Calu3 (cell line): ENCODE measurements around the gene VIPR2. TPM values are rescaled to one million over a fixed set of nuclear protein-coding genes. Genes with fewer than 3 reads are reported as not detected.

Experiments
- BruUV-seq: library from RNA; stranded (reverse); fragments of 400-500 nt; replicated peaks from 2 replicates; lab custom pipeline; 2021; lab: Mats Ljungman, UMichigan
- CTCF ChIA-PET: fragments of 300-600 bp; sonication (Branson Sonifier 250); formaldehyde crosslinking; loops from one replicate; lab custom pipeline; 2022; ENCODE audit warnings: antibody characterized with exemption; lab: Charles Lee
- DNase-seq: peaks from one replicate; pipeline ENCODE4 v3.0.0; 2022
- H3K27ac Mint-ChIP-seq: one replicate; pipeline ENCODE4 v1.8.0; 2022; ENCODE audit warnings: mixed read lengths; ENCODE audit not compliant: unreplicated experiment
- H3K27me3 Mint-ChIP-seq: one replicate; pipeline ENCODE4 v1.8.0; 2022; ENCODE audit warnings: mixed read lengths; ENCODE audit not compliant: unreplicated experiment
- H3K36me3 Mint-ChIP-seq: one replicate; pipeline ENCODE4 v1.8.0; 2022; ENCODE audit warnings: mild to moderate bottlenecking, moderate library complexity, mixed read lengths; ENCODE audit not compliant: insufficient read depth, unreplicated experiment
- H3K4me1 Mint-ChIP-seq: one replicate; pipeline ENCODE4 v1.8.0; 2022; ENCODE audit warnings: mild to moderate bottlenecking, low read depth, mixed read lengths; ENCODE audit not compliant: unreplicated experiment
- H3K4me3 Mint-ChIP-seq: one replicate; pipeline ENCODE4 v1.8.0; 2022; ENCODE audit warnings: mild to moderate bottlenecking, low read depth, moderate library complexity, mixed read lengths; ENCODE audit not compliant: unreplicated experiment
- H3K9me3 Mint-ChIP-seq: one replicate; pipeline ENCODE4 v1.8.0; 2022; ENCODE audit warnings: low read depth, mixed read lengths; ENCODE audit not compliant: unreplicated experiment
- CTCF ChIP-seq: fragments of 200-600 bp; IDR thresholded peaks from one replicate; pipeline ENCODE4 v1.8.0; 2022; ENCODE audit warnings: antibody characterized with exemption; ENCODE audit not compliant: unreplicated experiment
- intact Hi-C: fragments of 100-400 bp; cut with micrococcal nuclease; formaldehyde crosslinking; loops from one replicate; pipeline ENCODE4 v1.10.0; 2022; ENCODE audit not compliant: unreplicated experiment
- total RNA-seq: library from RNA; stranded (reverse); gene quantifications from 2 replicates; pipeline ENCODE4 v1.2.3, GENCODE V29; 2022

The VIPR2 gene
- total RNA-seq, 1 experiment from 2014 or later = not detected

GRCh38 chr7:159096736-159097581 is 47.7 kb downstream of the VIPR2 start:
- no peak for DNase-seq
- no peak overlapping the region for H3K27ac Mint-ChIP-seq
- peaks cover 6% of the 10 kb centered on the region for H3K9me3 Mint-ChIP-seq
- CTCF ChIA-PET = no interaction called here
- no peaks in the 10 kb centered on the region for H3K36me3 Mint-ChIP-seq
- no peak overlapping the region for H3K4me3 Mint-ChIP-seq
- intact Hi-C loops = no loop called here
- H3K4me1 Mint-ChIP-seq = no peaks in the 10 kb centered on the region
- H3K27me3 Mint-ChIP-seq = peaks cover 28% of the 10 kb centered on the region
- TF ChIP-seq CTCF = no peak
- BruUV-seq = no TSS peak

GRCh38 chr7:159095979-159096411 is 48.7 kb downstream of the VIPR2 start:
- Mint-ChIP-seq H3K27ac (no peak overlapping the region), H3K4me1 (no peaks in the 10 kb centered on the region), H3K9me3 (peaks cover 2% of the 10 kb centered on the region), H3K27me3 (peaks cover 28% of the 10 kb centered on the region), H3K36me3 (no peaks in the 10 kb centered on the region), H3K4me3 (no peak overlapping the region)
- no peak for DNase-seq
- no TSS peak for BruUV-seq
- intact Hi-C loops = no loop called here
- CTCF ChIA-PET = no interaction called here
- TF ChIP-seq CTCF = no peak

GRCh38 chr7:159094919-159095915 is 49.5 kb downstream of the VIPR2 start:
- BruUV-seq = no TSS peak
- Mint-ChIP-seq H3K27me3 (peaks cover 28% of the 10 kb centered on the region), H3K9me3 (no peaks in the 10 kb centered on the region), H3K4me3 (no peak overlapping the region), H3K36me3 (no peaks in the 10 kb centered on the region), H3K27ac (no peak overlapping the region), H3K4me1 (no peaks in the 10 kb centered on the region)
- no peak for DNase-seq
- intact Hi-C loops = no loop called here
- no peak for TF ChIP-seq CTCF
- CTCF ChIA-PET = no interaction called here

DNA sequence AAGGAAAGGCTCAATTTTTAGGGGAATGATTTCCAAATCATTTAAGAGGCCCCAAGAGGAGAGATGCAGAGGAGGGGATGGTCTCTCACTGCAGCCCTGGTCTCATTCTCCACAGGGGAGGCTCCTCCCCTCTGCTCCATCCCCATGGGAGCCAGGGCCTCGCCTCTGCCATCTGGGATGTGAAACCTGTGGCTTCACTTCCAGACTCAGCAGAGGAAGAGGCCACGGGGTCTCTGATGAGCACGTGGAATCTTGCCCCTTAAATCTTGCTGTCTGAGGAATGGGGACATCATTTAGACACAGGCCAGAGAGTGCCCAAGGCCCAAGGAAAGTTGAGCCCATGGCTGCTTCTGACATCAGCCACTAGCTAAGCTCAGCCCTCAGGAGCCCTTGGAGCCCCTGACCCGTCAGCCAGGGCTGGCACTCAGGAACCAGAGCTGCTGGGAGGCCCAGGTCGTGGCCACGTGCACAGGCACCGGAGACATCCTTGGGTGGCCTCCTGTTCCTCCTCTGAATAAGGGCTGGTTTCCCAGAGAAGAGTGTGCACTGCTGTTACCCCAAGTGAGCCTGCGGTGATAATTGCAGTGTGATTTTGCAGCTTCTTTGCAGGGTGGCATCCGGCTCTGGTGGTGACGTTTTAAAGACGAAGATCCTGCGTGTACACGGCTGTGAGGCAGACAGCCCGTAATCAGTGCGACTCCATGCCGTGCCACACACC is 50.5 kb downstream of the VIPR2 start:
- H3K4me1 Mint-ChIP-seq = no peaks in the 10 kb centered on the region
- H3K4me3 Mint-ChIP-seq = no peak overlapping the region
- no peak overlapping the region for H3K27ac Mint-ChIP-seq
- no peak for DNase-seq
- CTCF ChIA-PET = no interaction called here
- peaks cover 28% of the 10 kb centered on the region for H3K27me3 Mint-ChIP-seq
- no TSS peak for BruUV-seq
- no peak for TF ChIP-seq CTCF
- H3K9me3 Mint-ChIP-seq = no peaks in the 10 kb centered on the region
- no peaks in the 10 kb centered on the region for H3K36me3 Mint-ChIP-seq
- intact Hi-C loops = no loop called here
